HG02610 (cell line): ENCODE data around the gene SMAP1.

ENCODE experiments used
- ATAC-seq: cut with Tn5 transposase; IDR thresholded peaks from one replicate; pipeline ENCODE4 v1.9.1; 2021; ENCODE audit warnings: mild to moderate bottlenecking, moderate library complexity; ENCODE audit not compliant: unreplicated experiment

The SMAP1 gene

GRCh38 chr6:70884074-70884983, 216.6 kb downstream of the SMAP1 start:
- ATAC-seq = peak; percentile 55

GRCh38 chr6:70886071-70886470, 218.4 kb downstream of the SMAP1 start:
- ATAC-seq = no peak

- no peak for ATAC-seq
These were observed 219.0 kb downstream of the SMAP1 start for GRCh38 chr6:70886661-70887060.

- no peak for ATAC-seq
These were observed 221.6 kb downstream of the SMAP1 start for GRCh38 chr6:70889270-70889669.

- ATAC-seq = no peak
These were observed 226.3 kb downstream of the SMAP1 start for GRCh38 chr6:70894001-70894400.

- ATAC-seq = no peak
These were observed 232.4 kb downstream of the SMAP1 start for GRCh38 chr6:70900047-70900446.

GRCh38 chr6:70901324-70901723, 233.6 kb downstream of the SMAP1 start:
- no peak for ATAC-seq

- ATAC-seq = no peak
These were observed 236.2 kb downstream of the SMAP1 start for GRCh38 chr6:70903665-70904452.

GRCh38 chr6:70905742-70906141, 238.1 kb downstream of the SMAP1 start:
- no peak for ATAC-seq
